ENCODE results near the gene NDUFA12. TPM values are rescaled to one million over a fixed set of nuclear protein-coding genes. Genes with fewer than 3 reads are reported as not detected.

Gene NDUFA12
- total RNA-seq, 2 donors from 2014 or later, result 53.3 to 161 TPM

- Mint-ChIP-seq H3K27me3 (no peaks in the 10 kb centered on the region), H3K4me1 (ENCODE audit: low read depth in 2 of 2) (peaks cover 26 to 42% of the 10 kb centered on the region in 2 donors), H3K4me3 (no peak overlapping the region), H3K9me3 (peaks cover 7% of the 10 kb centered on the region), H3K27ac (peak overlapping the region in 1 of 2 donors; percentile 47), H3K36me3 (peaks cover 22% of the 10 kb centered on the region)
- ATAC-seq (no peak), DNase-seq (ENCODE audit: low spot score) (no peak)
Observed at GRCh38 chr12:94948232-94948810, 55.2 kb downstream of the NDUFA12 start.

- ATAC-seq (peak; percentile 80 to 87), DNase-seq (ENCODE audit: low spot score) (peak; percentile 81)
- Mint-ChIP-seq H3K4me3 (peak overlapping the region; percentile 68), H3K4me1 (ENCODE audit: low read depth in 2 of 2) (peaks cover 56% of the 10 kb centered on the region in 2 donors), H3K27me3 (no peaks in the 10 kb centered on the region), H3K36me3 (peaks cover 22% of the 10 kb centered on the region), H3K9me3 (peaks cover 7% of the 10 kb centered on the region), H3K27ac (peak overlapping the region; percentile 93 to 96)
Observed at GRCh38 chr12:94942663-94943062, 60.8 kb downstream of the NDUFA12 start.

GRCh38 chr12:94941440-94941862, 62.0 kb downstream of the NDUFA12 start:
- Mint-ChIP-seq H3K27ac (peak overlapping the region; percentile 93 to 96), H3K36me3 (peaks cover 22% of the 10 kb centered on the region), H3K9me3 (peaks cover 7% of the 10 kb centered on the region), H3K4me3 (peak overlapping the region; percentile 68), H3K4me1 (ENCODE audit: low read depth in 2 of 2) (peaks cover 56% of the 10 kb centered on the region in 2 donors), H3K27me3 (no peaks in the 10 kb centered on the region)
- ATAC-seq, result peak; percentile 86 to 90
- DNase-seq (ENCODE audit: low spot score), result peak; percentile 88

- Mint-ChIP-seq H3K27me3 (no peaks in the 10 kb centered on the region), H3K4me1 (ENCODE audit: low read depth in 2 of 2) (peaks cover 52% of the 10 kb centered on the region in 2 donors), H3K9me3 (peaks cover 5% of the 10 kb centered on the region), H3K4me3 (peak overlapping the region; percentile 68), H3K27ac (peak overlapping the region; percentile 93 to 96), H3K36me3 (peaks cover 17% of the 10 kb centered on the region)
- ATAC-seq (no peak), DNase-seq (ENCODE audit: low spot score) (no peak)
Observed at GRCh38 chr12:94940771-94941170, 62.7 kb downstream of the NDUFA12 start.

- peak in 1 of 2 donors; percentile 31 for ATAC-seq
- Mint-ChIP-seq H3K36me3 (peaks cover 2% of the 10 kb centered on the region), H3K4me3 (peak overlapping the region; percentile 10), H3K27me3 (no peaks in the 10 kb centered on the region), H3K27ac (peak overlapping the region; percentile 70 to 81), H3K9me3 (no peaks in the 10 kb centered on the region), H3K4me1 (ENCODE audit: low read depth in 2 of 2) (peaks cover 37% of the 10 kb centered on the region in 2 donors)
- DNase-seq (ENCODE audit: low spot score), result no peak
Observed at GRCh38 chr12:94938583-94938982, 64.9 kb downstream of the NDUFA12 start.

- no peaks in the 10 kb centered on the region for H3K27me3 Mint-ChIP-seq
- no peak overlapping the region for H3K27ac Mint-ChIP-seq
- peaks cover 0 to 2% of the 10 kb centered on the region in 2 donors for H3K4me1 Mint-ChIP-seq (ENCODE audit: low read depth in 2 of 2)
- no peak overlapping the region for H3K4me3 Mint-ChIP-seq
- H3K36me3 Mint-ChIP-seq, result no peaks in the 10 kb centered on the region
- no peaks in the 10 kb centered on the region for H3K9me3 Mint-ChIP-seq
- ATAC-seq (no peak), DNase-seq (ENCODE audit: low spot score) (no peak)
Observed at GRCh38 chr12:94930772-94931171, 72.7 kb downstream of the NDUFA12 start.

- no peak for DNase-seq (ENCODE audit: low spot score)
- Mint-ChIP-seq H3K4me1 (ENCODE audit: low read depth in 2 of 2) (peaks cover 0 to 2% of the 10 kb centered on the region in 2 donors), H3K27ac (peak overlapping the region in 1 of 2 donors; percentile 0), H3K4me3 (no peak overlapping the region), H3K36me3 (no peaks in the 10 kb centered on the region), H3K9me3 (no peaks in the 10 kb centered on the region), H3K27me3 (no peaks in the 10 kb centered on the region)
- ATAC-seq, result no peak
Observed at GRCh38 chr12:94930216-94930654, 73.3 kb downstream of the NDUFA12 start.

GRCh38 chr12:94929780-94930179, 73.7 kb downstream of the NDUFA12 start:
- Mint-ChIP-seq H3K4me1 (ENCODE audit: low read depth in 2 of 2) (peaks cover 0 to 2% of the 10 kb centered on the region in 2 donors), H3K9me3 (no peaks in the 10 kb centered on the region), H3K27ac (peak overlapping the region in 1 of 2 donors; percentile 0), H3K4me3 (no peak overlapping the region), H3K27me3 (no peaks in the 10 kb centered on the region), H3K36me3 (no peaks in the 10 kb centered on the region)
- ATAC-seq, result no peak
- DNase-seq (ENCODE audit: low spot score), result no peak

- H3K27ac Mint-ChIP-seq, result no peak overlapping the region
- peaks cover 0 to 2% of the 10 kb centered on the region in 2 donors for H3K4me1 Mint-ChIP-seq (ENCODE audit: low read depth in 2 of 2)
- ATAC-seq, result no peak
- no peak for DNase-seq (ENCODE audit: low spot score)
- H3K36me3 Mint-ChIP-seq, result no peaks in the 10 kb centered on the region
- H3K27me3 Mint-ChIP-seq, result no peaks in the 10 kb centered on the region
- H3K9me3 Mint-ChIP-seq, result no peaks in the 10 kb centered on the region
- H3K4me3 Mint-ChIP-seq, result no peak overlapping the region
Observed at GRCh38 chr12:94925729-94926128, 77.8 kb downstream of the NDUFA12 start.

- Mint-ChIP-seq H3K4me3 (no peak overlapping the region), H3K36me3 (no peaks in the 10 kb centered on the region), H3K27ac (peak overlapping the region in 1 of 2 donors; percentile 3), H3K27me3 (no peaks in the 10 kb centered on the region), H3K9me3 (no peaks in the 10 kb centered on the region), H3K4me1 (ENCODE audit: low read depth in 2 of 2) (peaks cover 0 to under 1% of the 10 kb centered on the region in 2 donors)
- DNase-seq (ENCODE audit: low spot score) (no peak), ATAC-seq (no peak)
Observed at GRCh38 chr12:94925206-94925605, 78.3 kb downstream of the NDUFA12 start.

- Mint-ChIP-seq H3K4me3 (no peak overlapping the region), H3K4me1 (ENCODE audit: low read depth in 2 of 2) (peaks cover 0 to 3% of the 10 kb centered on the region in 2 donors), H3K27me3 (no peaks in the 10 kb centered on the region), H3K9me3 (no peaks in the 10 kb centered on the region), H3K27ac (peak overlapping the region in 1 of 2 donors; percentile 15), H3K36me3 (no peaks in the 10 kb centered on the region)
- DNase-seq (ENCODE audit: low spot score) (no peak), ATAC-seq (no peak)
Observed at GRCh38 chr12:94922561-94922960, 80.9 kb downstream of the NDUFA12 start.

Other genes starting within 250 kb of the NDUFA12 start
- 10 to 100 TPM; 27.0 to 52.8 TPM for gene NR2C1, start 69.9 kb upstream of the NDUFA12 start, total RNA-seq
- 1 to 10 TPM in 1 of 2 donors, under 1 TPM in 1; 0.62 to 2.0 TPM for gene FGD6, start 213.8 kb upstream of the NDUFA12 start, total RNA-seq
- 10 to 100 TPM; 33.4 to 54.3 TPM for gene VEZT, start 214.1 kb upstream of the NDUFA12 start, total RNA-seq

Measured in natural killer cell treated with Interleukin-12 subunit alpha and Interleukin-12 subunit beta and Interleukin-15 and Interleukin-18, amount 100 ng/mL, for 72 hours (primary cell).